GM19324 (cell line): ENCODE results near the gene XAGE1A.
"Not testable (repeated sequence)": the region's sequence is repeated elsewhere in the genome, so short reads cannot be mapped to it uniquely, and the experiment has no call there.

ENCODE experiments used
- ATAC-seq: cut with Tn5 transposase; IDR thresholded peaks from one replicate; pipeline ENCODE4 v1.9.1; 2021; ENCODE audit warnings: mild to moderate bottlenecking, moderate library complexity; ENCODE audit not compliant: unreplicated experiment, low FRiP score

XAGE1A gene

GRCh38 chrX:52495545-52496418 lies at the start of gene XAGE1A:
Gene XAGE1A, plus strand, starts transcription at chrX:52495808. Its CDS starts 1,554 bp downstream, at chrX:52497362.
- ATAC-seq, result not testable (repeated sequence)

GRCh38 chrX:52452031-52452430 lies 43.6 kb upstream of the XAGE1A start:
- ATAC-seq, result not testable (repeated sequence)

- not testable (repeated sequence) for ATAC-seq
These were observed 24.3 kb upstream of the XAGE1A start for GRCh38 chrX:52471301-52471700.

GRCh38 chrX:52496419-52496772 lies 788 bp downstream of the XAGE1A start:
- not testable (repeated sequence) for ATAC-seq

GRCh38 chrX:52501362-52501761 lies 5.8 kb downstream of the XAGE1A start:
- not testable (repeated sequence) for ATAC-seq

GRCh38 chrX:52504551-52504950 lies 8.9 kb downstream of the XAGE1A start:
- ATAC-seq, result no peak

- ATAC-seq, result no peak
These were observed 11.7 kb downstream of the XAGE1A start for GRCh38 chrX:52507331-52507730.

GRCh38 chrX:52509916-52510315 lies 14.3 kb downstream of the XAGE1A start:
- no peak for ATAC-seq

GRCh38 chrX:52511126-52511525 lies 15.5 kb downstream of the XAGE1A start:
- not testable (repeated sequence) for ATAC-seq

- not testable (repeated sequence) for ATAC-seq
These were observed 20.7 kb downstream of the XAGE1A start for GRCh38 chrX:52516110-52516986.

GRCh38 chrX:52516987-52517325 lies 21.3 kb downstream of the XAGE1A start, which contains the start of gene XAGE1B:
Gene XAGE1B, minus strand, starts transcription at chrX:52517063. Its CDS starts 1,536 bp downstream, at chrX:52515527.
- not testable (repeated sequence) for ATAC-seq

- ATAC-seq, result not testable (repeated sequence)
These were observed 45.4 kb downstream of the XAGE1A start for GRCh38 chrX:52541051-52541450.

GRCh38 chrX:52542311-52542710 lies 46.7 kb downstream of the XAGE1A start:
- ATAC-seq, result no peak

GRCh38 chrX:52544147-52544840 lies 48.7 kb downstream of the XAGE1A start:
- no peak for ATAC-seq

- not testable (repeated sequence) for ATAC-seq
These were observed 53.2 kb downstream of the XAGE1A start for GRCh38 chrX:52548769-52549168.
